HG03103 (cell line): ENCODE data around the gene IRAK1.

Experiments
- ATAC-seq: cut with Tn5 transposase; IDR thresholded peaks from one replicate; pipeline ENCODE4 v1.9.1; 2021; ENCODE audit warnings: low read depth; ENCODE audit not compliant: unreplicated experiment

Gene IRAK1

GRCh38 chrX:154019633-154020528 is at the start of gene IRAK1:
Gene IRAK1 (minus strand): TSS chrX:154019902. CDS start chrX:154019812, 90 bp downstream.
- ATAC-seq = peak; percentile 70

DNA sequence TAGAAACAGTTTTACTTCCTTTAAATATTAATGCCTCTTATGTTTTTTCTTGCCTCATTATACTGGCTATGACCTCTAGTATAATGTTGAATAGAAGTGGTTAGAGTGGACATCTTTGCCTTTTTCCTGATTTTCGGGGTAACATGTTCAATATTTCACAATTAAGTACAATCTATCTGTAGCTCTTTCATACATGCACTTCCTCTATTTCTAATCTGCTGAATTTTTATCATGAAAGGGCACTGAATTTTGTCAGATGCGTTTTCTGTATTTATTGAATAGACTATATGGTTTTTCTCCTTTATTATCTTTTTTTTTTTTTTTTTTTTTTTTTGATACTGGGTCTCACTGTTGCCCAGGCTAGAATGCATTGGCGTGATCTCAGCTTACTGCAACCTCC is 48.9 kb upstream of the IRAK1 start:
- ATAC-seq = no peak

GRCh38 chrX:154064637-154065435 is 45.1 kb upstream of the IRAK1 start:
- no peak for ATAC-seq

DNA sequence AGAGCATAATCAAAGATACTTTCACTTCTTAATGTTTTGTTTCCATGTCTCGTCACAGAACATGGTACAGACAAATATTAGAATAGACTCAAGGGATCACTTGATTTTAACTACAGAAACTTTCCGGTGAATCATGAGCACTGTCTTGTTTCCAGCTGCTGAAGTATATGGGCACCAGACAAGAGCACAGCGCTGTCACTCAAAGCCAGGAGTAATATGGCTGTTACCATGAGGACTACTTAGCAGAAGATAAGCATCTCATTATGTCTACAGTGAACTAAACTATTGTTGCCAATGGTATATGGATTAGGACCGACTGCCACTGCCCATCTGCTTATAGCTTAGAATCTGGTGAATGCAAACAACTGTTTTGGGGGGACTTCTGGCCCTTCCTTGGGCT is 43.5 kb upstream of the IRAK1 start:
- no peak for ATAC-seq

GRCh38 chrX:154061801-154062200 is 42.1 kb upstream of the IRAK1 start:
- no peak for ATAC-seq

DNA sequence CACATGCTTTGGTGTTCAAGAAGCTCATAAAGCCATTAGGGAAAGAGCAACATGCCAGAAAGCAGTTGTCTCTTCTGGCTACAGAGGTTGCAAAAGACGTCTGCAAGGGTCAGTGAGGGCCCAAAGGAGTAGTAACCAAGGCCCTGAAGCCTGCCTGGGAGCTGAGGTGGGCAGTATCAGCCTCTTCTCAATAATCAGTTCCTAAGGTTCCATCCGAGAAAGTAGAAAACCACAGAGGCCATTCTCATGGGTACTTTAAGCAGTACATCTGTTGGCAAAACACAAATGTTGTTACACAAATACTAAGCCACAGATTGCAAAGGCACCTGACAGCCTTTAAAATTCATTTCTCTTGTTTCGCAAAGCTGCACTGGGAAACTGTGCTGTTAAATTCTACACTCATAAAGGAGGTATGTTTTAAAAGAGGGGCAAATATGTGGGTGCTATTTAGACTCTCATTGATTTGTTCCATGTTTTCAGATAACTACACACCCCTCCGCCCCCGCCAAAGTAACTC is 40.1 kb upstream of the IRAK1 start:
- no peak for ATAC-seq

DNA sequence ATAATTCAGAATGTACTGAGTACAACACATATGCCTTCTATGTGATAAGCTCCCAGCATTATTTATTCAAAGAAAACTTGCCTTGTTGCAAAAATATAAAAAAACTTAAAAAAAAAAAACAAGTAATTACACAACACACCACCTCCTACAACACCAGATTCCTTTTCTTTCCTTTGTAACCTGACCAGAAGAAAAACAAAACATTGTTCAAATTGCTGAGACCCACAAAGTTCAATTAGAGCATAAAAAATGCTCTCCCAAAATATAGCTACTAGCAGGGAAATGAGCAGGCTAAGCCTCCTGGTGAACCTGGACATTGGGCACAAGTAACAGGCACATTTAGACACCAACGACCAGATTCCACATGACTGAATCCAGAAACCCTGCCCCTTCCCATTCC is 39.5 kb upstream of the IRAK1 start:
- no peak for ATAC-seq

DNA sequence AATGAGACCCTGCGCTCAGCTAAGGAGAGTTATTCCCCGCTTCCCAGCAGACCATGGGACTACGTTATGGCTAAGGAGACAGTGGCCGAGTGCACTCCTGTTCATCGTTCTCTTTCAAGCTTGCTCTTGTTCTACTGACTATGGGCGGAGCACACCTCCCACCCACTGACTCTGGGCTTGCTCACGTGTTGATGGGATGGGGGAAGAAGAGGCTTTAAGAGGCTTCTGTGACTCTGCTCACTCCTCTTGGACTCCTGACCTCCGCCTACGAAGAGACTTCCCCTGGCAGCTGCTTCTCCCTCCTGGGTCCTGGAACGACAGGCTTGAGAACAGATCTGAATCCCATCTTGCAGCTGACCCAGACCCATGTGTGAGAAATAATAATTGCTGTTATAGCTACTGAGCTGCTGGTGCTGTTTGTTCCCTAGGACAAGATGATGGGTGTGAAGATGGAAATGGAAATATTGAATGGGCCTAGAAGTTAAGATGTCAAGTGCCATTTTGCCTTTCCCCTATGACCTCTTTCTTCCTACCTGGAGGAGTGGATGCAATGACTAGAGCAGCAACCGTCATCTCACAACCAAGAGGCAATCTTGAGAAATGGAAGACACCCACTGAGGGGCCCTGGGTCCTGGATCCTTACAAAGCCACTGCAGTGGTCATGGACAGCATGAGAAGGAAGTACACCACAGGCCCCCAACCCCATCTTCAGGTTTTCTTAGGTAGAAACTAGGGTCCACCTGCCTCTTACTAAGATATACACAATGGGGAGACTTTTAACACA is 38.7 kb upstream of the IRAK1 start:
- ATAC-seq = no peak

DNA sequence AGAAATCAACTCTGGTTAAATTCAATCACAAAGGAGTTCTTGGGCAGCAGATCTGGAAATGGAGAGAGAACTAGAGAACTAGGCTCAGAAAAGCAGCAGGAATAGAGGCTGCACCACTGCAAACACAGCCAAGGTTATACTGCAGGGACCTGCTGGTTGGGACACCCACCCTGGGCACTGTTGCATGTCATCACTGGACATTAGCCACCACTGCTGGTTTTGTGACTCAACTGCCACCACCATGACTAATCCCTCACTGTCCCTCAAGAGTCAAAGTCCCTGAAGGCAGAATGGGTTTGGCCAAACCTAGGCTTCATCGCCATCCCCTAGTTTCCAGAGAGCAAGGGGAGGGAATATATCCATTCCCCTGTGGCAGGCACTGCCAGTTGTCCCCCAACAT is 38.1 kb upstream of the IRAK1 start:
- no peak for ATAC-seq

DNA sequence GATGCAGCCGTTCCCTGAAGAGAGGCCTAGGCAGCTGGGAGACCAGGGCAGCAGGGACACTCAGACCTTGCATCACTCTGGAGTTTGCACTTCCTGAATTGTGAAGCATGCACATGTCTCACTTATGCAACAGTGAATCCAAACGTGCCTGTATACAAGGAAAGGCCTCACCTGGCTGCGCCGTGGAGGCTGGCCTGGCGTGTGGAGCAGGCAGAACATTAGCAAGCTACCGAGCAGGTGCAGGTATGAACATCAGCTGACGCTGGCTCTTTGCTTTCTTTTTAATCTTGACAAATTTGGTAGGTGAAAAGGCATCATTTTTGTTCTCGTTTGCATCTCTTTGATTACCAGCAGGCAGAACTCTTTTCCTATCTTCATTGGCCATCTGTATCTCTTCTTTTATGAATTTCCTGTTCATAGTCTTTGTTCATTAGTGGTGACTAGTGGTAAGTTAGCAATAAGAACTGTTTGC is 37.1 kb upstream of the IRAK1 start:
- ATAC-seq = no peak

- ATAC-seq = no peak
Observed at GRCh38 chrX:154051201-154051810, 31.6 kb upstream of the IRAK1 start.

GRCh38 chrX:154050113-154050495 is 30.4 kb upstream of the IRAK1 start:
- no peak for ATAC-seq

DNA sequence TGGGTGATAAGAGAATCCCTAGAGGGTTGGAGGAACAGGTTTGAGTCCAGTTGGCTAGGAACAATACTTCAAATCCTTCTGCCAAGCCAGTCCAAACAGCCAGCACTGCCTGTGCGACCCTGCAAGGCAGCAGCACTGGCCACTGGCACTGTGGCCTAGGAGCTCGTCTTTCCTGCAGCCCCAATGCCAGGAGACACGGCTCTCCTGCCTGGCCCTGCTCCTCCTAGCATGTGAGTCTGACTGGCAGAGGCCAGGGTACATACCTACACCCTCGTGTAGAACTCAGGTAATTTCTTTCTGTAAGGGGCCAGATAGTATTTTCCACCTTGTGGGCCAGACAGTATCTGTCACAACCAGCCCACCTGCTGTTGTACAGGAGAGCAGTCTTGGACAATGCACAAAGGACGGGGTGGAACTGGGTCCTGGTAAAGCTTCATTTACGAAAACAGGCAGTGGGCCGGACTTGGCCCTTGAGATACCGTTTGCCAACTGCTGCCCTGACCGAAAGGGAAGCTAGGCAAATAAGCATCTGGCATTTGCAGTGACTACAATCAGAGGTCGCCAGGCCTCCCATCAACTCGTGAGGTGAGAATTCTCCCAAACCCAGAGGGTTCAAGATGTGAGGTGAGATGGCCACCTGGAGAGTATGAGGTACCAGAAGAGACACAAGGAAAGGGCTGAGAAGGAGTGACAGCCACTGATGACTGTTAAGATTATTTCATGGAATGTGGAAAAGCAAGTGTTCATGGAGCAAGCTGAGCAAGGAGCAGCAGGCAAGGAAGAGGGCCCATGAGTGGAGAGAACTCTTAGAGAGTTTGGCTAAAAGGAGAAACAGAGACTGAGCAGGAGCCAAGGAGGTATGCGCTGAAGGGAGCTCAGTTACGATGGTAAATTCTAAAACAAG is 29.8 kb upstream of the IRAK1 start:
- ATAC-seq = no peak

- ATAC-seq = no peak
Observed at GRCh38 chrX:154048398-154048797, 28.7 kb upstream of the IRAK1 start.

- ATAC-seq = no peak
Observed at GRCh38 chrX:154046940-154047610, 27.4 kb upstream of the IRAK1 start.

DNA sequence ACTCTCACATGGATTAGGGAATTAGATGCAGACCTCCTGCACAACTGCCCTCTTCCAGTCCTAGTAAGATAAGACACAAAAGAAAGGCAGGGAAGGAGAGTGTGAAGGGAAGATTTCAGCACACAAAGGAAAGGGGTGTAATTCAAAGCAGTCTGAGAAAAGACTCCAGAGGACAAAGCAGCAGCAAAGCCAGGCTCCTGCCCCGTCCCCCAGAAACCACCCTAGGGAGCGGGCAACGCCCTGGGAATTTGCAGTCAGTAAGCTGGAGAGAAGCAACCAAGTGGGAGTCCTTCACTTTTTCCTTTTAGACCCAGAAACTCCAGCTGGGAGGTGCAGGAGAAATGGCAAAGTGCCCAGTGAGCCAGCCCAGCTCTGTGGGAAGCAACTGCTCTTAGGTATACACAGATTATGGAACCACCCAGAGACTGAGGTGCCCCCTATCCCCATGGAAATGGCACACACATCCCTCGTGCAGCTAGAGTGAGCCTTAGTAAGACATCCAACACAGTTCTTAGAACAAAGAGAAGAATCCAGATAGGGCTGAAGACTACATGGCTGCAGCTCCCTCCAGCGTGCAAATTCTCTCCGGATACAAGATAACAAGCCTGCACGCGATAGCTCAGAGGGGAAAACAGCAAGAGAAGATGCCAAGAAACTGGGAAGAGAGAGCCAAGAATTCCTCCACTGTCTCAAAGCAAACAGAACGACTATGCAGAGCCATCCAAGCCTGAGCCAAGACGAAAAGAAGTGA is 26.5 kb upstream of the IRAK1 start:
- no peak for ATAC-seq

DNA sequence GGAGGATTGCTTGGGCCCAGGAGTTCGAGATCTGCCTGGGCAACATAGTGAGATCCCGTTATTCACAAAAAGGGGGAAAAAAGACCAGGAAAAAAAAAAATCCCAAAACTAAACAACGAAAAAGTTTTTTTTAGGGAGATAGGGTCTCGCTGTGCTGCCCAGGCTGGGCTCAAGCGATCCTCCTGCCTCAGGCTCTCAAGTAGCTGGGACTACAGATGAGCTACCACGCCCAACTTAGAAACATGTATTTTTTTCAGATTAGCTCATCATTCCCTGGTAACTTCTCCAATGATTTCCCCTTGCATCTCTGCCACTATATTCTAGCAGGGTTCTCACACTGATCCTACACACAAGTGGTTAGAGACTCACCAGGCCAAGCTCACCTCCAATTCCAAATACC is 24.4 kb upstream of the IRAK1 start:
- no peak for ATAC-seq
